HG03045 (cell line): Measurements from ENCODE around the gene CHAT.

Experiments used
- ATAC-seq: cut with Tn5 transposase; IDR thresholded peaks from one replicate; pipeline ENCODE4 v1.9.1; 2021; ENCODE audit warnings: mild to moderate bottlenecking, moderate library complexity; ENCODE audit not compliant: unreplicated experiment

CHAT gene

DNA sequence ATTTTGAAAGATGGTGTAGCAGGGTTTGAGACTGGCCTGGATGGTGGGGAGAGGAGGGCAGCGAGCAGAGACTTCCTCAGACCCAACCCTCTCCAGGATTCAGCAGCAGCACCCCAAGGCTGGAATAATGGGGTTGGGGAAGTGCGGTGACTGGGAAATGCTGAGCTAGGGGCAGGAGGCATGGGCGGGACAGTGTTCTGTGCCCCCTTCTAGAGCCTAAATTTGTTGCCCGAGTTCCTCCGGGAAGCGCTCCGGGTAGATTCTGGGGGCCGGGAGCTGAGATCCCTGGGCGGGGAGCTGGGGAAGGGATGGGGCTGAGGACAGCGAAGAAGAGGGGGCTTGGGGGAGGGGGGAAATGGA is at the start of gene CHAT:
TSS of gene CHAT (plus strand) at position 156 of the 360 bp plus-strand sequence. CDS start at position 309, 153 bp downstream.
- ATAC-seq = no peak

DNA sequence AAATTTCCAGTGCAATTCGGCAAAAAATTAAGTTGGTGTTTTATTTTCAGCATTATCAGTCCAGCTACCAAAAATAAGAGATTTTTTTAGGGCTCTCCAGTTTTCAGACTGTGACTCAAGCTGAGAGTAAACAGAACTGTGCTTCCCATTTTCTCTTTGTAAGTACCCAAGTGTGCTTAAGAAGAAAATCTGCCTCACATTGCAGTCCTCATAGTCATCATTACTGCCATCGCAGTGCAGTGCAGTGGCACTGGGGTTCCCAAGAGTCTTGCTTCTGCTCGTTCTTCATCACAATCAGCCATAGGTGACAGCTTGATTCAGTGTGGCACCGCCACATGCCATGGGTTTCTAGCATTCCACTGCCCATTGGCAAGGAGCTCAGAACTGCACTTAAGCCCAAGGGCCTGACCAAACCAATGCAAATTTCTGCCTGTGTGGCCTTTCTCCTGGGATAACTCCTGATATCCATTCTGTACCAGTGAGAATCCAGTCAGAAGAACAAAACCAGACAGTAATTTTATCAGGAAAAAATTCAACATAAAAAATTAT is 49.3 kb upstream of the CHAT start:
- ATAC-seq = no peak

DNA sequence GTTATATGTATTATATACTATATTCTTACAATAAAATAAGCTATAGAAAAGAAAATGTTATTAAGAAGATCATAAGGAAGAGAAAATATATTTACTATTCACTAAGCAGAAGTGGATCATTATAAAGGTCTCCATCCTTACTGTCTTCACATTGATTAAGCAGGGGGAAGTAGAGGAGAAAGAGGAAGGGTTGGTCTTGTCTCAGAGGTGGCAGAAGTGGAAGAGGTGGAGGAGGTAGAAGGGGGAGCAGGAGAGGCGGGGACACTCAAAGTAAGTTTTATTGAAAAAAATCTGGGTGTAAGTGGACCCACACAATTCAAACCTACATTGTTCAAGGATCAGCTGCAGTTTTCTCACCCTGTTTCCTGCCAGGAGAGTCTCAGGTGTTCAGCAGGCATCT is 46.0 kb upstream of the CHAT start:
- no peak for ATAC-seq

DNA sequence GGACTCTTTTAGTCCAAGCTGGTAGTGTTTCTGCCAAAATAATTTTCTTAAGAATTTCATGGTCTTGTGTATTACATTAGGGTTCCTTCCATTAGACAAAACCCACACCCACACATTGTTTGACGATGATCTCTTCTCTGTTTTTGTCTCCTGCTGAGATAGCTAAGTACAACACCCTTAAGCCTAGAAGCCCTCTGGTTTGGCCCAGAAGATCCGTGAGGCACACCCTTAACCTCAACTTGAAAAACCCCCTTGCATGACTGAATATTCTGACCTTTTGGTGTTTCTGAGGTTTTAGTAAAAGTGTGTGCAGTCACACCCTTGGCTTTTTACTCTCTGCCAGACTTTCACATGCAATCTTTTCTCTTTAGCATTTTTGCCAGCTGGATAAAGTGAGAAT is 45.6 kb upstream of the CHAT start:
- peak; percentile 75 for ATAC-seq

DNA sequence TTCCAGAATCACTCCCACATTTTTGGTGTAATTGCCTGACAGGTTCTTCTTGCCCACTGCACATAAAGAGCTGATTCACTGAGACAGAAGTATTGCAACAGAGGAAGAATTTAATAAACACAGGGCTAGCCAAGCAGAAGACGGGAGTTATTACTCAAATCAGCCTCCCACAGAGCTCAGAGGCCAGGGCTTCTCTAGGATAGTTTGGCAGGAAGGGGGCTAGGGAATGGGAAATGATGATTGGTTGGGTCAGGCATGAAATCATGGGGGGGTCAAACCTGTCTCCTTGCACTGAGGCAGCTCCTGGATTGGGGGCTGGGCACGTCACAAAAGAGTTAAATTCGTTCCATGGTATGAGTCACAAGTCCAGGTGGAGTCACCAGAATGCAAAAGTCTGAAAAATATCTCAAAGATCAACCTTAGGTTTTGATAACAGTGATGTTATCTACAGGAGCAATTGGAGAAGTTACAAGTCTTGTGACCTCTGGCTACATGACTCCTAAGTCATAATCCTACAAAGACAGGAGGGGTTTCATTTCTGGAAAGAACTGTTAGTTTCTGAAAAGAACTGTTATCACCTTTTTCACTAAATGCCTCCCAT is 44.7 kb upstream of the CHAT start:
- no peak for ATAC-seq

DNA sequence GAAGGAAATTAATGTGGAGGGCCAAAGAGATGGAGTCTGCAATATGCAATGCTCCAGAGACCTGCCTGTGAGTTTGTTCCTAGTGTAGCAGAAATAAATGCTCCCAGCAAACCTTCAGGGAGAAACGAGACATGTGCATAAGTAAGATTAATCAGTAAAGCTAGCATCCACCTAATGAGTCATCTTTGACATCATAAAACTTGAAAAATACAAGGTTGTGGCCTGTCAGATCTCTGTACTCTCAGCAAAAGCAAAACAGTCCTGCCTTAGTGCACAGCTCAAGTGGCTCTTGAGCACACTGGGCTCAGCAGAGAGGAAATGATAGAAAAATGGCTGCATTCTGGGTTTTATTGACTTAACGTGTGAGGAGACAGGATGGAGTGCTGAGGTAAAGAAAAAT is 42.4 kb upstream of the CHAT start:
- ATAC-seq = no peak

DNA sequence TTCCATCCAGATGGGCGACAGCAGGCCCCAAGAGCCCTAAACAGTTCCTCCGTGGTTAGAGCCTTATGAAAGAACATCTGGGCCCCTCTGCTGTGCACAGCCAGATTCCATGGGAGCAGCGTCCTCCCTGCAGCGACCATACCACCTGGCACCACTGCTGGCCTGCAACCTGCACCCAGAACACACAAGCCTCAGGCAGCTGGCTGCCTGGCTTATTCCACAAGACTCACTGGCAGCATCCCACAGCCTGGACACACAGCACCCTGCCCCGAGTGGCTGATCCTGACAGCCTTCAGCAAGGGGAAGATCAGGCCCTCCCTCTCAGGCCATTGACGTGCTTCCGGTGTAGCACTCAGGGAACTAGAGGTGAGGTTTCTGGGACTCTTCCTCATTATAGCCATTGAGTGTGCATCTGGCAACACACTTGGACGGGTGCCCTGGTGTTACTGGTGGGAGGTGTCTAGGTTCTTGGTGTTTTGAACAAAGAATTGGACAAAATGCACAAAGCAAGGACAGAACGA is 41.2 kb upstream of the CHAT start:
- no peak for ATAC-seq

DNA sequence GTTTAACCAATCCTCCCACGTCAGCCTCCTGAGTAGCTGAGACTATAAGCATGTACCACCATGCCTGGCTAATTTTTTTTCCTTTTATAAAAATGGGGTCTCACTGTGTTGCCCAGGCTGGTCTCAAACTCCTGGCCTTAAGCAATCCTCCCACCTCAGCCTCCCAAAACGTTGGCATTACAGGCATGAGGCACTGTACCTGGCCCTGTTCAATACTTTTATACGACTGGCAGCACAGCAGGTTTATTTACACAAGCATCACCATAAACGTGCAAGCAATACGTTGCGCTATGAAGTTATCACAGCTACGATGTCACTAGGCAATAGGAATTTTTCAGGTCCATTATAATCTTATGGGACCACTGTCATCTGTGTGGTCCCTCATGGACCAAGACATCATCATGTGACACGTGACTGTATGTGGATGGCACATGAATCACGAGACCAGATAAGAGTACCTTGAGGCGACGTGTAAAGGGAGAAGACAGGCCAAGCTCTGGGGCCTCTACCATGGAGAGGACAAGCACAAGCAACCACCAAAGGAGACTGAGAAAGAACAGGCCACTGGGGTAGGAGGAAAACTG is 38.3 kb upstream of the CHAT start:
- ATAC-seq = no peak

DNA sequence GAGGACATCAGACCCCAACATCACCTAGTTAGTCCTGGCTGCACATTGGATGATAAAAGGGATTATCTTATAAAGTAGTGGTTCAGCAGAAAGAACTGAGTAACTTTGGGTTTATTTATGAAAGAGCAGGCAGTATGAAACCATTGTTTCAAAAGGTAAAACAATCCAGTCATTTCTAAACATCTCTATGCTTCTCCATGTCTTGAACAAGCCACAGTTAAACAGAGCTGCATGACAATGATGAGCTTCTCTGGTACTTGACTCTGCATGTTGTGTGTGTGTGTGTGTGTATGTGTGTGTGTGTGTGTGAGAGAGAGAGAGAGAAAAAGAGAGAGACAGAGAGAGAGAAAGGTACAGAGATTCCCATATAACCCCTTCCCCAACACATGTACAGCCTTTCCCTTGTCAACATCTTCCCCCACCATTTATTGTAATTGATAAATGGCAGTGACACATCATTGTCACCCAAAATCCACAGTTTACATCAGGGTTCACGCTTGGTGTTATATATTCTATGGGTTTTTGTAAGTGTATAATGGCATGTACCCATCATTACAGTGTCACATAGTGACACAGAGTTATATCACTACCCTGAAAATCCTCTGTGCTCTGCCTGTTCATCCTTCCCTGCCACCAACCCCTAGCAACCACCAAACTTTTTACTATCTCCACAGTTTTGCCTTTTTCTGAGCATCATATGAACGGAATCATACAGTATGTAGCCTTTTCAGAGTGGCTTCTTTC is 36.5 kb upstream of the CHAT start:
- no peak for ATAC-seq

DNA sequence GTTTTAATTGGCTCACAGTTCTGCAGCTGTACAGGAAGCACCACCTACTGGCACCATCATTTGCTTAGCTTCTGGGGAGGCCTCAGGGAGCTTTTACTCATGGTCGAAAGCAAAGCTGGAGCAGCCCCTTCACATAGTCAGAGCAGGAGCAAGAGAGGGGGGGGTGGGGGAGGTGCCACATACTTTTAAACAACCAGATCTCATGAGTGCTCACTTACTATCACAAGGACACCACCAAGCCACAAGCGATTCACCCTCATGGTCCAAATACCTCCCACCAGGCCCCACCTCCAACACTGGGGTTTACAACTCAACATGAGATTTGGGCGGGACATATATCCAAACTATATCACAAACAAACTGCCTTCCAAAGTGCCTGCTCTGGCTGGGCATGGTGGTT is 35.4 kb upstream of the CHAT start:
- ATAC-seq = no peak

DNA sequence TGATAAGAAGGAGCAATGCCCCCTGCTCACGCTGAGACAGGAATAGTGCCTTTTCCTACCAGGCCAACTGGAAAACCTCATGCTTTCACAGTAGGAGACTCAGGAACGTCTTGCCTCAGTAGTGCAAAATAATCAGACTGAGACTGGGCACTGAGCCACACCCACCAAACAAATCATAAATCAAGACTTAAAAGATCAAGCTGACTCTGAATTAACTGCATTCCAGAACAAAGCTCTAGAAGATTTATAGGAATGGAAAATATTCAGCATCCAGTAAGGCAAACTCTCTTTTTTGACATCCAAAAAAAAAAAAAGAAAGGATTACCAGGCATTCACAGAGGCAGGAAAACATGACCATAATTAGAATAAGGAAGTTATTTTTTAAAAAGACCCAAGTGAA is 34.2 kb upstream of the CHAT start:
- ATAC-seq = no peak

DNA sequence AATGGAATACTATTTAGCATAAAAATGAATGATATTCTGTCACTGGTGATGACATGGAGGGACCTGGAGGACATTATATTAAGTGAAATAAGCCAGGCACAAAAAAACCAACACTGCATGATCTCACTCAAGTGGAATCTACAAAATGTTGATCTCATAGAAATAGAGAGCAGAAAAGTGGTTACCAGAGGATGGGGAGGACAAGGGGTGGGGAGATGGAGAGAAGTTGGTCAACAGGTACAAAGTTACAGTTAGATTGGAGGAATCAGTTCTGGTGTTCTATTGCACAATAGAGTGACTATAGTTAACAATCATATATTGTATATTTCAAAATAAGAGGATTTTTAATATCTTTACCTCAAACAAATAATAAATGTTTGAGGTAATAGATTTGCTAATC is 28.4 kb upstream of the CHAT start:
- ATAC-seq = no peak

DNA sequence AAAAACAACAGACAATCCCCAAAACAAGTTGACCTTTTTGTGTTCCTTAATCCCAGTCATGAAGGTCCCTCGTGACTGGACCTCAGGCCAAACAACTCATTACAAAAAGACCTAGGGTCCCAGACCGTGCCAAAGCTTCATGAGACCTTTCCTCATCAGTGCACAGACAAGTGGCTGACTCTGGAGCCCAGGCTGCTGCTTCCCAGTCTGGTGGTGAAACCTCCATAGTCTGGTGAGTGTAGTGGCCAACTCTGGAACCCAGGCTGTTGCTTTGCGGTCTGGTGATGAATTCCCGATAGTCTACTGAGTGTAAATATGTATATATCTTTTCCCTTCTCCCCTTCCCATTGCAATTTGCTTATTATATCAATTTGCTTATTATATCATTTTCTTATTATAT is 25.9 kb upstream of the CHAT start:
- no peak for ATAC-seq

DNA sequence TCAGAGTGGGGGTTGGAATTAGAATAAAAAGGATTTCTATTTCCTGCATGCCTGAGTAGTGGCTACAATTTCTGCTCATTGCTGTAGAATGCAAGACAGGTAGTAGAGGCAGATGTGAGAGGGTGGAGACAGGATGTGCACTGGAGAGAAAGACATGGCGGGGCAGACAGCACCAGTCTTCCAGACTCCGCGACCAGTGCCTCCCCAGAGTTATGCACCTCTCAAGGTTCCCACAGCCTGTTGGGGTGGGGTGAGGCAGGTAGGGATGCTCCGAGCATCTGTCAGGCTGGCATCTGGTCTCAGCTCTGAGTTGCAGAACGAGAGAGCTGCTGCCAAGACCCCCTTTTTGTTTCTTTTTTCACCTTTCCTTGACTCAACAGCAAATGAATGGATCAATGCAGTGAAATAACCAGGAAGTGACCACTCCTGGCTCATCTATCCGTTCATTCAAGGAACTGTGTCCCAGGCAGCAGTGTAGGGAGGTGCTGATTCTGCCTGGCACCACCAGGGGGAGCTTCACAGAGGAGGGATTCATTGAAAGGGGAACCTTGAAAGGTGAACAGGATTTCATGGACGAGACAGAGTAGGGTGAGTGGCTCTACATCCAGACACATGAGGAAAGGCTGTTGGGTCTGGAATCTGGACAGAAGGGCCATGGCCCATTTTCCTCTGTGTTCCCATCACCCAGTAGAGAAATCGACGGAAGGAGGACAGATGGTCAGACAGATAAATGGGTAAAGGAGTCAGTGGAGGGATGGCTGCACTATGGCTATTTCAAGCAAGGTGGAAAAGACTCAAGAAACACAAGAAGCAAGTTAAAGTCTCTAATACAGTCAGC is 20.9 kb upstream of the CHAT start:
- ATAC-seq = no peak

DNA sequence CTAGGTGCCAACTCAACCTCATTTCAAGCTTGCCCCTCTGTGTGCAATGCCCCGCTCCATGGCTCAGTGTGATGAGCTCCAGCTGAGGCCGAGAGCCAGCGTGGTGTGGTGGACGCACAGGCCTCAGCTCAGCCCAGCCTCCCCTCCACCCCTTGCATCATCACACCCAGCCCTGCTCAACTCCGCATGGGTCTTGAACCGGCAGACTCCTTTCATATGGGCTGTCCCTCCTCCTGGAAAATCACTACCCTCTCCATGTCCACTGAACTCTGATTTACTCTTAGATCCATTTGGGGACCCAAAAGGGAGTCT is 20.3 kb upstream of the CHAT start:
- no peak for ATAC-seq

DNA sequence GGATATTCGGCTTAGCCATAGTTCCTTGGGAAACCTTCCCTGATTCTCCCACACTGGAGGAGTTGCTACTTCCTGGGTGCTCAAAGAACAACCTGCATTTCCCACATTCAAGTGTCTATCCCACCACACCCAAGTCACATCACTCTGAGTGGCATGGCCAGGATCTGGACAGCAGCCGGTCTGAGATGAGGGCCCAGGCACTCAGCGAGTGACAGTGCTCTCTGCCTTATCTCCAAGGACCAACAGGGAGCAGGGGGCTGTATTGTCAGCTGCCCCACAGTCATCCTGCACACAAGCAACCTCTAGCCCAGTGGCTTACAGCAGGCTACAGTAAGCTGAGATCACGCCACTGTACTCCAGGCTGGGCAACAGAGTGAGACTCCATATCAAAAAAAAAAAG is 19.8 kb upstream of the CHAT start:
- ATAC-seq = no peak

DNA sequence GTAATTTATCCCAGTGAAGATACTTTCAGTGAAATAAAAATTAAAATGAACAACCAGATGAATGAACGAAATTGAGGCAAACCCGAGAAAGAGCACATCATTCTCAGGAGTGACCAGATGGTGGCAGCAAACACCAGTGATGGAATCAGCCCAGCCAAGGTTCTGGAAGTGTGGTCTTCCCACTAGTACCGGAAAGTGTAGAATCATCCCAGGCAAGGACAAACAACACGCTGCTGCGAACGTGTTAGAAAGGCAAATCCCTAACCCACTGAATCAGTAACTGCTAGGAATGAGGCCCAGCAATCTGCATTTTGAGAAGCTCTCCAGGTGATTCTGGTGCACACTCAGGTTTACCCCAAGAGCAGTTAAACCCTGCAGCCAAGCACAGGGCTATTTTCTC is 19.2 kb upstream of the CHAT start:
- ATAC-seq = no peak

DNA sequence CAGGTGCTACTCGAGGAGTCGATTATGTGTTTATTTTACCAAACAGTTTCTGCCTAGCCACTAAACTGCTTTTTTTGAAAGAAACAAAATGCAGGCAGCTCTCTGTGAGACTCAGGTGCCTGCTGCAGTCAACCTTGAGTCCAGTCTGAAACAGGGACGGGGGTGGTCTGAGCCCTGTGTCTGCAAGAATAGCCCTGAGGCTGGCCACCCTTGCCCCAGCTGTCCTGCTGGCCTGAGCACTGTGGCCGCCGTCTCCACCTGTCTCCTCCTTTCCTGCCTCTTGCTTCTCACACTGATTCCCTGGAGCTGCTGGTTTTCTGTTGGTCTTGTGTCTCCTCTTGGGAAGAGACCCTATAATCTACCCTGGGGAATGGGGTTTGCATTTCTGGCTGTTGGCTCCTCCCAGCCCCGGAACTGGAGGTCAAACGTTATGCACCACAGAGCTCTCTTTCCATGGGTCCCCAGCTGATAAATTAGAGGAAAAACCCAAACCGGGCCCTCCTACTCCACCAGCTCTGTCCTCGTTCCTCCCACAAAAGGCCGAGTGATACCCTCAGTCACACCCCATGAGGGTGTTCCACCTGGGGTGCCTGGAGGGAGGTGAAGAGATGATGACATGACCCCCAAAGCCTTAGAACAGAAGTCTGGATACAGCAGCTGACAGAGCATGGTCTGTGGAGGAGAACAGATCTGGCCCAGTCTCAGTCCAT is 18.7 kb upstream of the CHAT start:
- no peak for ATAC-seq

DNA sequence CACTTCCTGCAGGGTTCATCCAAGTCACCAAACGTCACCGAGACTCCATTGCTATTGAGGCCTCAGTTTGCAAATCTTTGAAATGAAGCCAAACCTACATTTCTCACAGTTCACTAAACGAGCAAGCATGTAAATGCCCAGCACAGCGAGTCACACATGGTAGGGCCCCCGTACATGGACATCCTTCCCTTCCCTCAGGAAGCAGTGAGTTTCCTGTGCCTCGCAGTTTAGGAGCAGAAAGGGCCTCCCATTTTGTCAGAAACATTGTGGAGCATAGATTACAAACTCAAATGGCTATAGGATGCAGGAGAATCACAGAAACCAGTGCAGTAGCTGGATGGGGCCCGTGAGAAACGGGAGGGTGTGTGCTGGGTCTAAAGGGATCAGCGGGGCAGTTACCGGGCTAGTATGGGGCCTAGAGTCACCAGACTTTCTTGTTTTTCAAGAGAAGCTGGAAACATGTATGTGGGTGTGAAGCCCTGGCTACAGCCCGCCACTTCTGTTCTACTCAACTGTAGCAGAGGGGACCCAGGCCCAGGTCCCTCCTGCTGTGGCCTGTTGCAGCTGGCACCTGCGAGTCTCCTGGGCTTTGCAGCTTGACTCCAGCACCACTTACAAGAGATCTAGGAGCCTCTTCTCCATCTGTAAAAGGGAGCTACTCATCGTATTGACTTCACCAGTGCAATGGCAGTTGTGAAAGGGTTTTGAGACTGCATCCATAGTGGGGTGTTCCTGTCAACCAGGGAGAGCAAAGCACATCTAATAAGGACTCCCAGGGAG is 17.9 kb upstream of the CHAT start:
- no peak for ATAC-seq

DNA sequence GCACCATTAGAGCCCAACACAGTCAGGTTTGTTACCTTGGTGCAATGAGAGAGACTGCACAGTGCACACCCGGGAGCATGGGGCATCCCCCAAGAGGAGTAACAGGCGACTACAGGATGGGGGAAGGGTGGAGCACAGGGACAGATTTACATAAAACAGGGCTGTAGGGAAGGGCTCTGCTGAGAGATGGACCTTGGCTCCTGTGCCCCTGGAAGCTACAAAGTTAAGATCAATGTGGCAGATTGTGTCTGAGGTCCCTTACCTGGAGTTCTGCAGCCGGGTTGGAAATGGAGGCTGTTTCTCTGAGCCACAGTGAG is 17.4 kb upstream of the CHAT start:
- ATAC-seq = no peak
